Measurements from ENCODE around the gene OR1K1.
"Not testable (repeated sequence)": the region's sequence is repeated elsewhere in the genome, so short reads cannot be mapped to it uniquely, and the experiment has no call there.

OR1K1 gene

DNA sequence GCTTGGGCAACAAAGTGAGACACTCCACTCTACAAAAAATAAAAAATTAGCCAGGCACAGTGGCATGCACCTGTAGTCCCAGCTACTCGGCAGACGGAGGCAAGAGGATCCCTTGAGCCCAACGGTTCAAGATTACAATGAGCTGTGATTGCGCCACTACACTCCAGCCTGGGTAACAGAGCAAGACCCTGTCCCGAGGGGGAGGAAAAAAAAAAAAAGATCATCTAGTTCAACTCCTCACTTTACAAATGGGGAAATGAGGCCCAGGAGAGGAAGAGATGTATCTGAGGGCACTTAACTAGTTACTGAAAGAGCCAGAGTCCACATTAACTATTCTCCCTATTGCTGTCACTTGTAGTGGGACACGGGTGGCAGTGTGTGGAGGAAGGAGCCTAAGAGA is 14.6 kb downstream of the OR1K1 start:
- no peak for DNase-seq

DNA sequence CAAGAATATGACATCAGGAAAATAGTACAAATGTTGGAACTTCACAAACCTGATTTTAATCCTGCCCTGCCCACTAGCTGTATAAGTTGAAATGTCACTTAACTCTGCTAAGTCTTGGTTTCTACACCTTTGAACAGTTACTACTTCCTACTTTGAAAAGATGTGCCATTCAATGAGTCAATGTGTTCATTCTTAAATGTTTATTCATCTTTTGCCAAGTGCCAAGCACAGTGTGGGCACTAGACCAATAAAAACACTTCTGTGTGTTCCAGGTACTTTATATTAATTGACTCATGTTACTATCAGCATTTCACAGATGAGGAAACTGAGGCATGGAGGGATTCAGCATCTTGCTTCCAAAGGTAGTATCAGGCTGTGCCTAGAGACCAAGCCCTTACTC is 15.6 kb downstream of the OR1K1 start:
- DNase-seq: no peak

DNA sequence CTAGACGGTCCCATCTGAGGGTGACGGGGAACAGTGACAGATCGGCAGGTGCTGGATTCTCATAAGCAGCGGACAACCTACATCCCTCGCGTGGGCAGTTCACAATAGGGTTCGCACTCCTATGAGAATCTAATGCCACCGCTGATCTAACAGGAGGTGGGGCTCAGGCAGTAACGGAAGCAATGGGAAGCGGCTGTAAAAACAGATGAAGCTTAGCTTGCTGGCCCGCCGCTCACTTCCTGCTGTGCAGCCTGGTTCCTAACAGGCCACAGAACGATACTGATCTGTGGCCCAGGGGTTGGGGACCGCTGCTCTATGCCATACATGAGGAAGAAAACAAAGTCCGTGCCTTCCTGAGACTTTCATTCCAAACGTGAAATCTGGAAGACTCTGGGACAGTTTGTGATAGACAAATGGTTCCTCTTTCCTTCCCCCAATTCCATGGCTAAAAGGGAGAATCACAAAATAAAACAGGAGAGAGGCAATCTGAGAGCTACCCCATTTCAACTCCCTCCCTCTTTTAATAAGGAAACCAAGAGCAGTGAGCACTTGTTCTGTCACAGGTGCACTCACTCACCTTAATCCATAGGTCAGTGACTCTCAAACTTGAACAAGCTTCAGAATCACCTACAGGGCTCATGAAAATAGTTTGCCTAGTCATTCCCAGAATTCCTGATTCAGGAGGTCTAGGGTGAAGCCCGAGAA is 16.4 kb downstream of the OR1K1 start:
- DNase-seq: no peak

DNA sequence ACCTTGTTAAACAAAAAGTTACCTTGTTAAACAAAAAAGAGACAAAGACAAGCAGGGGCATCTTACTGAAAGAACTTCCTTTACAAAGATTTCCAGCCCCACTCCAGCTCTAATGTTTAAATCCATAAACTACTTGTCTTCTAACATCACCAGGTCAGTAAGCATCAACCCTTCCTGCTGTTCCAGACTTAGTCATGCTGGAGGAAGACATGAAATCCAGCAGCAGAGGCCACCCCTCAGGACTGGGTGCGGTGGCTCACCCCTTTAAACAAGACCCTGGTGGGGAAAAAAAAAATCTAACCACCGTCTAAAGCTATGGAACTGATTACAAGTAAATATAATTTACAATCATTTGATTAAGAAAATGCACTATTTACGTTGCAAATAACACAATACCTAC is 19.4 kb downstream of the OR1K1 start:
- DNase-seq: no peak

DNA sequence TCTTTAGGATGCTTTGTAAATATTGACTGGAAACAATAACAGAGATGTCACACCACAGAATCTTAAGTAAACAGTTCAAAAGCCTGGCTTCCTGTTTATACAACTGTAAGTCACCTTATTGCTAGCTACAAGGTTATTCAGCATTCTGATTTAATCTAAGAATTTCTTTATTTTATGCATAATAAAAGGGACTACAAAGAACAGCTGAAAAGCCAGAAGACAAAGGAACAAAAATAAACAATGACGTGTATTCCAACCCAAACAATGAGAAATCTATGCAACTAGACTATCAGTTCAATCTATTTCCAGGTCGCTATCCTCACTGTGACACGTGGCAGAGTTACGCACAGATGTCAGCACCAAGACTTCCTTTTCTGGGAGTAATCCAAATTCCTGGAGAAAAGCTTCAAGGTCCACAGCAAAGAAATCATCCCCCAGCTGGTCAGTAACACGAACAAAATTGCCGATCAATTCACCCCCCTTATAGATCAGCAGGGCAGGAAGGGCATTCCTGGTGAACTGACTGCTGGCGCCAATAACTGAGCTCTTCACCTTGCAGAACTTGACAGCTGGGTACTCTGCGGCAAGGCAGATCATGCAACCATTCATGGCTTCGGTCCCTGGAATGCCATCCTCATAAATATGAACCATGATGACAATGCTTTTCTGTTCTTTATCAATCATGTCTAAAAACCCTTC is 20.0 kb downstream of the OR1K1 start:
- no peak for DNase-seq

DNA sequence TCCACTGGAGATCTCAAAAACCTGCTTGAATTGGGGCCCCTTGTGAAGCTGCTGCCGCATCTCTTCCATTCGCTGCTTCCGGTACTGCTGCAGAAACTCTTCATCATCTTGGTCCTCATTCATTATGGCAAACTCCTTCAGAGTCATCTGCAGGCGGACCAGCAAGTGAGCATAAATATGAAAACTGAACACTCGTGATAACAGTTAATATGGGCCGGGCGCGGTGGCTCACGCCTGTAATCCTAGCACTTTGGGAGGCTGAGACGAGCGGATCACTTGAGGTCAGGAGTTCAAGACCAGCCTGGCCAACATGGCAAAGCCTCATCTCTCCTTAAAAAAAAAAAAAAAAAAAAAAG is 20.5 kb downstream of the OR1K1 start:
- DNase-seq: no peak

DNA sequence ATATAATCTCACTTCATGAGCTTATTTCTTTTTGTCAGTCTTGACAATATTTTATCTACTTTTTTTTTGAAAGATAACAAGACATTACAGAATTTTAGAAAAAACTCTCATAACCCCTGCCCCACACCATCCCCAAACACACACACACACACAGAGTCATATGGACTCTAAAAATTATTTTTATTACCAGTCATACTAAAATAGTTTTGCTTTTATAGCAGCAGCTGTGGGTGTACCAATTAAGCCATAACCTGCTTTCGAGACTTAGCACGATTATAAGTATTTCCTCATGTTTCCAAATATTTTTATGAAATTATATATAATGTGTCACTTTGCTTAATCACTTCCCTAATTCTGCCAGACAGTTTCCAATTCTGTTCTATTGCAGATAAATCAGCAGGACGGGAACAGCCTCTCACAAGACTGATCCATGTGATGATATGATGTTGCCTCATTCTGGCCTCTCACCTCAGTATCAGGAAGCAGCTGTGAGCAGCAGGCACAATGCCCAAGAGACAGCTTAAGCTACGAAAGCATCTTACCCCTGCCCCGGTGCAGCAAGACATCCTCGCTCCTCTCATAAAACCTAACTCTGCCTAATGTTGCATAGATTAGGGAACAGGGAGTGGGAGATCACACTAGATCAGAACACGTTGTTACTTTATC is 21.5 kb downstream of the OR1K1 start:
- no peak for DNase-seq

DNA sequence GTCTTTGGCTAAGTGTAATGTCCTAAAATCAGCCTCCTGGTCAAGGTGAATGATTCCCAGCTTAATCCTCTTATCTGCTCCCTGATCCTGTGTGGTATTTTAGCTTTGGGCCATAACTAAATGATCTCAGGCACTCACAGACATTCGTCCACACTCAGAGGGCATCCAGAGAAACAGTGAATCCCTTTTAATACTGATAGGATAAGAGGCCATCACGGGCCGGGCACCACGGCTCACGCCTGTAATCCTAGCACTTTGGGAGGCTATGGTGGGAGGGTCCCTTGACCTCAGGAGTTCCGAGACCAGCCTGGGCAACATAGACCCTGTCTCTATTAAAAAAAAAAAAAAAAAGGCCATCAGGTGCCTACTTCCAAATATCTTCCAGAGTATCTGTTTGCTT is 22.1 kb downstream of the OR1K1 start:
- no peak for DNase-seq

DNA sequence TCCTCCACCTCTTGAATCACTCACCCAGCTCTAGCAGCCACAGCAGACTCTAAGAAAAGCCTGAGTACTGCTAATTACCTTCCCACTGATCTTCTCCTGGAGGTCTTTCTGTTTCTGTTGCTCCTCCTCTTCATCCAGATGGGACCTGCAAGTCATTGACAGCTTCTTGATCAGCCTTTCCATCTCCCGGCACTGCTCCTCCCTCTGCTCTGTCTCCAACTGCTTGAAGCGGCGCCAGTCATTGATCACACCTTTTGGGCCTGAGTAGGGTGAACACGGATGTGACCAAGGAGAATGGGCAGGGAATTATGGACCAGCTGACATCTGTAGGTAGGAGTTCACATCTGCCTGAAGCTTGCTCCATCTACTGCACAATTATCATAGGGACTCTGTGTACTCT is 23.0 kb downstream of the OR1K1 start:
- DNase-seq: no peak

DNA sequence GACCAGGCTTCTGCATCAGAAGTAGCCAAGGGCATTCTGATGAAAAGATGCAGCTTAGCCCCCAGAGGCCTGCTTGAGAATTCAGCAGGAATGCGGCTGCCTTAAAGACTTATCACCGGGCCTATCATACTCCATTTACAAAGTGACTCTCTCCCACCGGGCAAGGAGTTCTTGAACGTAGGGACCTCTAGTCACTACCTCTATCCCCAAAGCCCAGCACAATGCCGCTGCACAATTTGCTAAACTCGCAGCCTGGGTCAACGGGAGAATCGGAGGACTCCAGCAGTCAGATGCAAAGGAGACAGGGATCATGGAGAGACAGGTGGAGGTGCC is 27.8 kb downstream of the OR1K1 start:
- no peak for DNase-seq

DNA sequence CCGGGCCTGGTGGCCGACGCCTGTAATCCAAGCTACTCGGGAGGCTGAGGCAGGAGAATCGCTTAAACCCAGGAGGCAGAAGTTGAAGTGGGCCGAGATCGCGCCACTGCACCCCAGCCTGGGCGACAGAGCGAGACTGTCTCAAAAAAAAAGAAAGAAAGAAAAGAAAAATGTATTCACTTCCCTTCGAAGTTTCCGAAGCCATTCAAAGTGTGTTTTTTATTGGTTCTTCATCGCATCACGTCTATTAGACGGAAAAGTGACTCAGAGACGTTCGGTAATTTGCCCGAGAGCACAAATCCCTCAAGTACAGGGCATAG is 29.0 kb downstream of the OR1K1 start:
- DNase-seq: not testable (repeated sequence)

DNA sequence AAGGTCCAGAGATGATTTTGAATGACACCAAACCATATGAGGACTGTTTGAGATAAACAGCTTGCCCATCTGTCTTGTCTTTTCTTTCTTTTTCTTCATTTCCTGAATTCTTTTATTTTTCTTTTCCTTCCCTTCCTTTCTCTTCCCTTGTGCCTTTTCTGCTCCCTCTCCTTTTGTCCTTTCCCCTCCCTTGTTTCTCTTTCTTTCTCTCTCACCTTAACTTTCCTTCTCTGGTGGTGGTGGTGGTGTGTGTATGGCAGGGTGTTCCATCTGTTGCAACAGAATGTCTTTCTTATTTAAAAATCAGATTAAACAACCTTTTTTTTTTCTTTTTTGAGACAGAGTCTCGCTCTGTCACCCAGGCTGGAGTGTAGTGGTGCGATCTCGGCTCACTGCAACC is 32.3 kb downstream of the OR1K1 start:
- no peak for DNase-seq

DNA sequence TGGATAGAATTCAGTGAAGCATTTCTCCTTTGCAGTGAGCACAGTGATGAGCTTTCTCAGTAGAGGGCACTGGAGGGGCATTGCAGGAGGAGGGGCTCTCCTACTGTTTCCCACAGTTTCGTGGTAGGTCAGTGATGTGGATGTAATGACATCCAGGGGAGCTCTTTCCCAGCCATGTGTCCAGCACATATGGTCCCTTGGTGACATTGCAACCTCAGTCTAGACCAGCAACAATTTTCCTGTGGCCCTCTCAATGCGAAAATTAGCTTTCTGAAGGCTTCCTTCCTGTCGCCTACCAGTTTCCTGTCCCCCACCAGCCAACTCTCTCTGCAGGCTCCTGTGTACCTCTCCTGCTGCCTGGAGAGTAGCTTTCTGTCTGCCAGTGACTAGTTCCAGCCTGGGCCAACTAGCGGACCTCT is 35.4 kb downstream of the OR1K1 start:
- no peak for DNase-seq

DNA sequence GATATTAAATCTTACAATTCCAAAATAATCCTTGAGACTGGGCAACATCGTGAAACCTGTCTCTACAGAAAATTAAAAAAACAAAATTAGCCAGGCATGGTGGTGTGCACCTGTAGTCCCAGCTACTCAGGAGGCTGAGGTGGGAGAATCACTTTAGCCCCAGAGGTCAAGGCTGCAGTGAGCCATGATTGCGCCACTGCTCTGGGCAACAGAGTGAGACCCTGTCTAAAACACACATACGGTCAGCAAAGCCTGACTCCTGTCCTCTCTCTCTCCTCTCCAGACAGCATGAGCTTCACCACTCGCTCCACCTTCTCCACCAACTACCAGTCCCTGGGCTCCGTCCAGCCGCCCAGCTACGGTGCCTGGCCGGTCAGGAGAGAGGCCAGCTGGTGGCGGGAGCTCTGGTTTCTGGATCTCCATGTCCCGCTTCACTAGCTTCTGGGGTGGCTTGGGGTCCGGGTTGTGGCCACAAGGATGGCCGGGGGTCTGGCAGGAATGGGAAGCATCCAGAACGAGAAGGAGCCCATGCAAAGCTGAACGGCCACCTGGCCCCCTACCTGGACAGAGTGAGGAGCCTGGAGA is 37.4 kb downstream of the OR1K1 start:
- DNase-seq: no peak

DNA sequence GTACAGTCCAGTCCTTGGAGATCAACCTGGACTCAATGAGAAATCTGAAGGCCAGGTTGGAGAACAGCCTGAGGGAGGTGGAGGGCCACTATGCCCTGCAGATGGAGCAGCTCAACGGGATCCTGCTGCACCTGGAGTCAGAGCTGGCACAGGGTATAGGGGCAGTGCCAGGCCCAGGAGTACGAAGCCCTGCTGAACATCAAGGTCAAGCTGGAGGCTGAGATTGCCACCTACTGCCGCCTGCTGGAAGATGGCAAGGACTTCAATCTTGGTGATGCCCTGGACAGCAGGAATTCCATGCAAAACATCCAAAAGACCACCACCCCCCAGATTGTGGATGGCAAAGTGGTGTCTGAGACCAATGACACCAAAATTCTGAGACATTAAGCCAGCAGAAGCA is 38.5 kb downstream of the OR1K1 start:
- DNase-seq: not testable (repeated sequence)

DNA sequence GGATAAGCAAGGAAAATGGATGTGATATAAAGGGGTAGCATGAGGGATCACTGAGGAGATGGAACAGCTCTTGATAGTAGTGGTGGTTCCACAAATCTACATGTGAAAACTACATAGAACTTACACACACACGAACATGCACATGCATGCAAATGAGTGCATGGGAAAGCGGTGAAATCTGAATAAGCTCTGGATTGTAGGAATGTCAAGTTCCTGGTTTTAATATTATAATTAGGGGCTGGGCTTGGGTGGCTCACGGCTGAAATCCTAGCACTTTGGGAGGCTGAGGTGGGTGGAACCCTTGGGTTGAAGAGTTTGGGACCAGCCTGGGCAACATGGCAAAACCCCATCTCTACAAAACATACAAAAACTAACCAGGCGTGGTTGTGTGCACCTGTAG is 41.6 kb downstream of the OR1K1 start:
- DNase-seq: no peak

DNA sequence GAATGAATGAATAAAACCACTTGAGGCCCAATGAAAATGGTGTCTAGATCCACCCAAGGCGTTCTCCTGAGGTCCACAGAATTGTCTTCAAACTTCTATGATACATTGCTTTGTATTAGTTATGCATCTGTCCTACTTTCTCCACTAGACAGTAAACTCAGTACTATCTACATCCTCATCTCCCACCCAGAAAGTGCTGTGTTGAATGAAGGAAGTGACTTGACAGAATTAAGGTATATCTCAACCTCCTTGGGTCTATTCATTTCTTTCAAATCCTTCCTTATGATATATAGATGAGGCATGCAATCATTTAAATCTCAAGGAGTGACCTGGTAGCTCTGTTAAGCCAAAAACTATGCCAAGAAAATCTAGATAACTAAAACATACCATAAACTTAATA is 44.2 kb downstream of the OR1K1 start:
- DNase-seq: no peak

DNA sequence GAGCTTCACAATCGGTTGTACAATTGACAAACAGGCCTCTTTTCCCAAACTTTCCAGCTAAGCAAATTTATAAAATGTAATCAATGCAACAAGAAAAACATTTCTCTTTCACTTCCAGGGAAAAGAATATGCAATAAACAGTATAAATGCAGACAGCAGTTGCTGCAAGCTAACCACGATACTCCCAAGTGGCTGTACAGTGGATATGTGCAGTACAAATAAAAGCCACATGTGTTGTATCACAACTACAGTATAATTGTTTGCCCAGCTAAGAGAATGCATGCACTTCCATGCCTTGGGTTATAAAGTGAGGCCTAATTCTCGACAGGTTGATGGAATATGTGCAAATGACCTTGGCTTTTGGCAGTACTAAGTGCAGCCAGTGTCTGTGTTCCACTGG is 45.2 kb downstream of the OR1K1 start:
- no peak for DNase-seq

DNA sequence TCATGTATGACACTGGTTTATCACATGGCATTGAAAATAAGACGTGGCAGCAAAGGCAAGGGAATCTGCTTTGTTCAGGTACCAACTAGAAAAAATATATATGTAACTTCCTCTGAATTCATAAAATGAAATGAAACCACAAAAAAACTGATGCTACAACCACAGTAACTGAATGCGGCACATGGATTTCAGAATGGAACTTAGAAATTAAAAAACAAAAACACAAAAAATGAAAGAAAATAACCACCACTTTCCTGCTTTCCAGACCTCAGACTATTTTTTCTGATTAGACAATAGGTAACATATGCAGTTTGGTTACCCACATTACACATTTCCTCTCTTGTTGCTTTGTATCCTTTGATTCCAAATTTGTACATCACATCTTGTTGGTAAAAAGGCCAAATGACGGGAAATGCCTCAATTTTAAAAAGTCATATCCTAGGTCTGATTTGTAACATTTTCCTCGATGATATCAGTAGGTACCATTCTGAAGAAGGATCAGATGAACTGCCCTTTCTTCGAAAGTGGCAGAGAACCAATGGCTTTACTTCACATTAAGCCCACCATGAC is 46.5 kb downstream of the OR1K1 start:
- DNase-seq: no peak

DNA sequence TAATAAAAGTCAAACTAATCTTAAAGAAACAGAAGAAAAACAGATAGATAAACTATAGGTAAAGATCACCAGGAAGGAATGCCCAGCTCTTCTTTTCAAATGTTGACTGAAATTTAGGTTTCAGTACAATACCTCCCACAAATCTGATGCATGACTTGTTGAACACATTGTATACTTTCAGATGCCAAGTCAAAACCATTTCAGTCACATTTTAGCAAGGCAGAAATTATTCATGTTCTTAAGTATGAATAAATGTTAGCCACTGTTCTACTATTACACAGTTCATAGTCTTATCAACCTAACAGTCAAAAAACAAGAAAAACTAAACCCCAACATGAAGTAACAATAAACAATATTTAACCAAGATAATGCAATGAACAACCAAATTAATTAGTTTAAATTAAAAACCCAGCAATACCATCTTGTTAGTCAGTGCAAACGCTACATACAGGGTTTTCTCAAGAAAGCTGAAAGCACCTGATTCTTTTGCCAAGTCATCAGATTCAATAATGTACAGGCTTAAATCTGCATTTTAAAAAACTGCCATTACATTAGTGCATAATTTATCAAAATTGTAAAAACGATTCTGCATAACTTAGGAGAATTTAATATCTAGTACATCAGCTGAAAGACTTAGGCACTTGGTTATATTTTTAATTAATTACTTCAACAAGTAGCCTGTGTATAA is 48.5 kb downstream of the OR1K1 start:
- DNase-seq: no peak
